DMS114 treated with DMSO at 0.1 percent for 48 hours (cell line): ENCODE results near the gene EVA1C.
"Not testable (repeated sequence)": the region's sequence is repeated elsewhere in the genome, so short reads cannot be mapped to it uniquely, and the experiment has no call there.

Source experiments
- DNase-seq: peaks from one replicate; lab custom pipeline; 2025; ENCODE audit not compliant: unreplicated experiment; lab: John Stamatoyannopoulos, UW

The EVA1C gene

GRCh38 chr21:32484706-32485380, 72.3 kb downstream of the EVA1C start:
- DNase-seq, result no peak

GRCh38 chr21:32492376-32492775, 79.9 kb downstream of the EVA1C start:
- no peak for DNase-seq

DNA sequence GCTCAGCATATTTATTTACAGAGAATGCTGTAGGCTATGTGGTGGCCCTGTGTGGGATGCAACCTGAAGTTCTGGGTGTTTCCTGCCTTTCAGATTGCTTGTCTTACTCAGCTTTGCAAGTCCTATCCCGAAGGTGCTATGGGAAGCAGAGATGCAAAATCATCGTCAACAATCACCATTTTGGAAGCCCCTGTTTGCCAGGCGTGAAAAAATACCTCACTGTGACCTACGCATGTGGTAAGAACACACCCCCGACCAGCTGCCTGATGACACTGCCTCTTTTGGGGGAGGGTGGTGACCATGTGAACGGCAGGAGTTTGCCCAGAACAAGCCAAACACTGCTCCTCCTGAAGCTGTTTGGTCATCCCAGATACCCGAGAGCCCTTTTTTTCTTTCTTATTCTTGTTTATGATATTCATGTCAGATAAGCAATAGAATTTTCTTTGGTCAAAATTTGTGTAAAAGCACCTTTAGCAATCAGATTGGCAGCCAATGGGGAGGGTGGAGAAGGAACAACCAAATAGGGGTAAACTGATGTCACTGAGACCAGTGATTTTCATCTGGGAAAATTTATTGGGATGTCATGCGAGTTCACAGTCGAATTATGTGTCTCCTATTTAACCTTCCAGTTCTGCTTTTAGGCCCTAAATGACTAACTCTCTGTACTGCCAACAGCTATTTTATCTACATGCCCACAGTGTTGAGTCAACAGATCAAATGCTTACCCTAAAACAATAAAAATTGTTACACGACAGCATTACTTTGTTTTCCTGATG, 82.6 kb downstream of the EVA1C start:
- no peak for DNase-seq

GRCh38 chr21:32496568-32496967, 84.1 kb downstream of the EVA1C start:
- no peak for DNase-seq

DNA sequence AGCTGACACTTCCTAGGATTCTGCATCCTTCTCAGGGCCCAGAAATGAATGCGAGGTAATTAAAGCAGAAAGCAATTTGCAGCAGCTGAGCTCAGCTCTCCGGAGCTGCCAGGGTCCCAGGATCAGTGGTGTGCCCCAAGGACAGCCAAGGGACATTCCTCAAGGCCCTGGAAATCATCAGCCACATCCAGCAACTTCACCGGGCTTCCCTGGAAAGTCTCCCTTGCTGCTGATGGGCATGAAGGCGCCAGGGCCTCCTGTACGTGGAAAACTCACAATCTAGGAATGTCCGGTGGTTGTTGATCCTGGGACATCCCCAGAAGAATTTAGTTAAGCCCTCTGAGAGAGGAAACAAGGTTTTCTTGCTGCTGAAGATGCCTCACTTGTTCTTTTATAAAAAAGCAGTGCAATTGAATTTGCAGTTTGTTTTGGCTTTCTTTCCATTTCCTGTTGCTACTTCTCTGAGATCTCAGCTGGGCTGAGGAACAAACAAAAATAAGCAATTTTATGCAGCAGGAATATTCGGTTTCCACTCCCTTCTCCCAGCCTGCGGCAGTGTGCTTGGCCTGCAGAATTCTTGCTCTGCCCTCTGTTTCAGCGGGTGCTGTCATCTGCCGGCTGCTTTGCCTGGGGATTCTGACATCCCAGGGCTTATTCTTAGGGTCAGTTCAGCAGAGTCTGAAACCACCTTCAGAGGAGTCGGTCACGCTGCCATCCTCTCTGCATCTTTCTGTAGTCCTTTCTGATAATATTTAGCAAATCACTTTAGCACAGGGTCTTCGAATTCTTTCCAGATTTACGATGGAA, 86.9 kb downstream of the EVA1C start:
- no peak for DNase-seq

GRCh38 chr21:32503641-32504040, 91.1 kb downstream of the EVA1C start:
- not testable (repeated sequence) for DNase-seq

GRCh38 chr21:32505767-32506166, 93.3 kb downstream of the EVA1C start:
- DNase-seq, result not testable (repeated sequence)

- DNase-seq, result not testable (repeated sequence)
Observed at GRCh38 chr21:32506411-32506965, 94.0 kb downstream of the EVA1C start.

GRCh38 chr21:32507342-32507919, 94.9 kb downstream of the EVA1C start:
- no peak for DNase-seq

- DNase-seq, result not testable (repeated sequence)
Observed at GRCh38 chr21:32508036-32508435, 95.5 kb downstream of the EVA1C start.

GRCh38 chr21:32508558-32508957, 96.1 kb downstream of the EVA1C start:
- DNase-seq, result no peak

GRCh38 chr21:32508975-32509374, 96.5 kb downstream of the EVA1C start:
- DNase-seq, result not testable (repeated sequence)

- DNase-seq, result no peak
Observed at GRCh38 chr21:32514275-32515055, 102.0 kb downstream of the EVA1C start.

GRCh38 chr21:32515874-32516273, 103.4 kb downstream of the EVA1C start:
- no peak for DNase-seq

GRCh38 chr21:32516756-32517649, 104.5 kb downstream of the EVA1C start:
- DNase-seq, result no peak

- DNase-seq, result no peak
Observed at GRCh38 chr21:32519945-32520874, 107.7 kb downstream of the EVA1C start.

DNA sequence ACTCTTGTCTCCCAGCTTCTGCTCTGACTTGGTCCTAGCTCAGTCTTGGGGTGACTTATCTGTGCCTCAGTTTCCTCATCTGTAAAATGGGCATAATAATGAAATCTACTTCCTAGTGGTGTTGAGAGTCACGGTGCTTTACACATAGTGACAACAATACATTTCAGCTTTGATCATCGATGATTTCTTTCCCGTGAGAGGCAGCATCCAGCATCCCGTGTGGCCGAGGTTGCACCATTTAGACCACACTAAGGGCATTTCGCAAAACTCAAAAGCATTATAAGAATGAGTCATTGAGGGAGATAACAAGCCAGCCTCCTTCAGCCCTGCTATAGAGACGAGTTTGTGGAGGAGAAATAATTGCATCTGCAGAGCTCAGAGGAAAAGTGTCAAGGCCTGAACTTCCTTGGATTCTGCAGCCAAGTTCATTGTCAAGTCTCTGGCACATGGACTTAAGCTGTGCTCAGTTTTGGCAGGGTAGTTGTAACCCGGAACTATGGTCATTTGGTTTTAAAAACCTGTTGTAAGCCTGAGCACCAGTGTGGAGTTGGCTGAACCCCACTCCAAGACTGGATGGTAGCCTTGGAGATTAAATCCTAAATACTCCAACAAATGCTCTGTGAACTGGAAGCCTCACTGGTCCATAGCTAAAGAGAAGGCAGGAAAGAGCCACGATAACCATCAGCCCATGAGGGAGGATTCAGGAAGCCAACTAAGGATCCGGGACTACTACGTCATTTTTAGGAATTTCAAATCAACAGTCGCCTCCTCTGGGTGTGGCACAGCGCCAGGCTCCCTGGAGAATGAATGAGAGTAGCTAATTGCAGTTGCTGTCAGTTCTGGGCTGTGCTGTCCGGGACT, 108.6 kb downstream of the EVA1C start:
- DNase-seq, result no peak
